ENCODE results near the gene RAP1GAP2.
"Not testable (repeated sequence)": the region's sequence is repeated elsewhere in the genome, so short reads cannot be mapped to it uniquely, and the experiment has no call there.

Gene RAP1GAP2

GRCh38 chr17:2995377-2995776, 199.1 kb downstream of the RAP1GAP2 start:
- no peak overlapping the region for H3K4me2 ChIP-seq (ENCODE audit: low read length)
- H3K27ac ChIP-seq (ENCODE audit: low read depth, low read length): no peak overlapping the region
- peaks cover 5% of the 10 kb centered on the region for H3K36me3 ChIP-seq (ENCODE audit: control insufficient read depth, low read length)

GRCh38 chr17:2995886-2996809, 199.9 kb downstream of the RAP1GAP2 start:
- Histone ChIP-seq H3K4me2 (ENCODE audit: low read length) (no peak overlapping the region), H3K79me2 (ENCODE audit: control insufficient read depth, low read length) (no peaks in the 10 kb centered on the region), H3K27ac (ENCODE audit: low read depth, low read length) (no peak overlapping the region), H3K9me3 (ENCODE audit: control insufficient read depth, insufficient read depth, low read length) (no peaks in the 10 kb centered on the region), H3F3A (ENCODE audit: control insufficient read depth, insufficient read depth) (0 out of 2 replicates have a peak, but pooled peaks cover 2% of the 10 kb centered on the region), H3K36me3 (ENCODE audit: control insufficient read depth, low read length) (peaks cover 4% of the 10 kb centered on the region), H3K4me1 (ENCODE audit: control insufficient read depth, low read length) (peaks cover 26% of the 10 kb centered on the region), H4K20me1 (ENCODE audit: control insufficient read depth, insufficient read depth, low read depth, low read length) (no peaks in the 10 kb centered on the region), H3K9me2 (replicated peaks; ENCODE audit: control insufficient read depth, low read length) (no peaks in the 10 kb centered on the region), H3K4me3 (ENCODE audit: low read length) (no peak overlapping the region), H3K27me3 (ENCODE audit: control insufficient read depth, low read length) (no peaks in the 10 kb centered on the region)
- TF ChIP-seq EZH2phosphoT487 (IDR thresholded peaks at IDR 0.05; ENCODE audit: borderline replicate concordance, low read length) (no peak), CTCF (IDR thresholded peaks at IDR 0.05; ENCODE audit: low read depth, low read length, poor library complexity, severe bottlenecking) (no peak)

More at GRCh38 chr17:2995377-2995776, 199.1 kb downstream of the RAP1GAP2 start:
- Histone ChIP-seq H4K20me1 (ENCODE audit: control insufficient read depth, insufficient read depth, low read depth, low read length) (no peaks in the 10 kb centered on the region), H3K79me2 (ENCODE audit: control insufficient read depth, low read length) (no peaks in the 10 kb centered on the region), H3K9me3 (ENCODE audit: control insufficient read depth, insufficient read depth, low read length) (no peaks in the 10 kb centered on the region), H3F3A (ENCODE audit: control insufficient read depth, insufficient read depth) (0 out of 2 replicates have a peak, but pooled peaks cover 2% of the 10 kb centered on the region), H3K4me3 (ENCODE audit: low read length) (no peak overlapping the region), H3K9me2 (replicated peaks; ENCODE audit: control insufficient read depth, low read length) (no peaks in the 10 kb centered on the region), H3K4me1 (ENCODE audit: control insufficient read depth, low read length) (peaks cover 34% of the 10 kb centered on the region), H3K27me3 (ENCODE audit: control insufficient read depth, low read length) (no peaks in the 10 kb centered on the region)
- TF ChIP-seq CTCF (IDR thresholded peaks at IDR 0.05; ENCODE audit: low read depth, low read length, poor library complexity, severe bottlenecking): no peak
- TF ChIP-seq EZH2phosphoT487 (IDR thresholded peaks at IDR 0.05; ENCODE audit: borderline replicate concordance, low read length): no peak

- Histone ChIP-seq H3K27me3 (ENCODE audit: control insufficient read depth, low read length) (no peaks in the 10 kb centered on the region), H3K4me1 (ENCODE audit: control insufficient read depth, low read length) (peaks cover 32% of the 10 kb centered on the region), H3K79me2 (ENCODE audit: control insufficient read depth, low read length) (no peaks in the 10 kb centered on the region), H3F3A (ENCODE audit: control insufficient read depth, insufficient read depth) (peaks cover 3% of the 10 kb centered on the region; the same call in 1 of the 2 replicates), H4K20me1 (ENCODE audit: control insufficient read depth, insufficient read depth, low read depth, low read length) (no peaks in the 10 kb centered on the region), H3K36me3 (ENCODE audit: control insufficient read depth, low read length) (peaks cover 7% of the 10 kb centered on the region), H3K9me3 (ENCODE audit: control insufficient read depth, insufficient read depth, low read length) (no peaks in the 10 kb centered on the region), H3K4me2 (ENCODE audit: low read length) (no peak overlapping the region), H3K9me2 (replicated peaks; ENCODE audit: control insufficient read depth, low read length) (no peaks in the 10 kb centered on the region), H3K4me3 (ENCODE audit: low read length) (no peak overlapping the region), H3K27ac (ENCODE audit: low read depth, low read length) (no peak overlapping the region)
- no peak for TF ChIP-seq EZH2phosphoT487 (IDR thresholded peaks at IDR 0.05; ENCODE audit: borderline replicate concordance, low read length)
Measured at GRCh38 chr17:2996810-2997670, 200.8 kb downstream of the RAP1GAP2 start.

GRCh38 chr17:2998469-2998901, 202.2 kb downstream of the RAP1GAP2 start:
- not testable (repeated sequence) for H3K27me3 ChIP-seq (ENCODE audit: control insufficient read depth, low read length); H3K9me3 ChIP-seq (ENCODE audit: control insufficient read depth, insufficient read depth, low read length); H3K4me3 ChIP-seq (ENCODE audit: low read length); H3K79me2 ChIP-seq (ENCODE audit: control insufficient read depth, low read length); H4K20me1 ChIP-seq (ENCODE audit: control insufficient read depth, insufficient read depth, low read depth, low read length); H3K9me2 ChIP-seq (replicated peaks; ENCODE audit: control insufficient read depth, low read length); H3K4me2 ChIP-seq (ENCODE audit: low read length); H3K27ac ChIP-seq (ENCODE audit: low read depth, low read length)
- Histone ChIP-seq H3F3A (ENCODE audit: control insufficient read depth, insufficient read depth) (peaks cover 14% of the 10 kb centered on the region), H3K4me1 (ENCODE audit: control insufficient read depth, low read length) (peaks cover 46% of the 10 kb centered on the region), H3K36me3 (ENCODE audit: control insufficient read depth, low read length) (peaks cover 16% of the 10 kb centered on the region)

Measured in DOHH2 (cell line).